Kidney glomerular epithelial cell (primary cell): Measurements from ENCODE around the gene CALML3.

Experiments used
- DNase-seq: peaks from one replicate; lab custom pipeline; 2025; lab: John Stamatoyannopoulos, UW

The CALML3 gene

DNA sequence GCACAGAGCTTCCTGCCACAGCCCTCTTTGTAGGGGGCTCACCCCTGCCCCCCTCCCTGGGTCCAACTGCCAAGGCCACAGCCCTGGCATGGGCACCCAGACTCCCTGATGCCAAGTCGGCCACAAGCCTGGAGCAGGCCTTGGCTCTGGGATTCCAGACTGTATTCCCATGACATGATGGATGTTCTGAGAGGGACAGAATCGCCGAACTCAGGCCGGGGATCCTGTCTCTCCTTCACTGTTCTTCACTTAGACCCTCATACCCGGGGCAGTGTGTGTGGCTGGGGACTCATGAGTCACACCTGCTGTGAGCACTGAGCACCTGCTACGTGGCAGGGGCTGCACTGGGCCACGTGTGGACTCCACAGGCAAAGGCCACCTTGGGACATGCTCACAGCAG, 33.3 kb upstream of the CALML3 start:
- no peak for DNase-seq

DNA sequence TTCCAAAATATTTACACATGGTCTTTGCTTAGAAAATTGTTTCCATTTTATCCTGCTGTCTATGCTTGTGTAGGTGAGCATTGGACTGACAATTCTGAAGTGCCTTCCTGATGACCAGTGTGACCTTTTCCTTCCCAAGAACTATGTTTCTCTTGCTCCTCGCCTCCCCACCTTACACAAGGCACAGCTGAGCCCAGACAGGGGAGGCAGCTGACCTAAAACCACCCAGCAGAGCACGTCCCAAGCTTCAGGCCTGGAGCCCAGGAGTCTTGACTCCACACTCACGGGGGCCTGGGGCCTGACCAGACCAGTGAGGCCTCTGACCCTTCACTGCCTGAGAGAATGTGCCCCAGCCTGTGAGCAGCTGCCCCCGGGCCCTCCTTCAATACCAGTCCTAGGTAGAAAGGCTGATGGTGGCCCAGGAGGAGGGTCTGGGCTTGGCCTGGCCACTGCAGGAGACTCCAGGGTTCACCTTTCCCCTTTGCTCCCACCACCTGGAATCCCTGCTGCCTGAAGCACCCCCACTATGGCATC, 32.4 kb upstream of the CALML3 start:
- DNase-seq = no peak

DNA sequence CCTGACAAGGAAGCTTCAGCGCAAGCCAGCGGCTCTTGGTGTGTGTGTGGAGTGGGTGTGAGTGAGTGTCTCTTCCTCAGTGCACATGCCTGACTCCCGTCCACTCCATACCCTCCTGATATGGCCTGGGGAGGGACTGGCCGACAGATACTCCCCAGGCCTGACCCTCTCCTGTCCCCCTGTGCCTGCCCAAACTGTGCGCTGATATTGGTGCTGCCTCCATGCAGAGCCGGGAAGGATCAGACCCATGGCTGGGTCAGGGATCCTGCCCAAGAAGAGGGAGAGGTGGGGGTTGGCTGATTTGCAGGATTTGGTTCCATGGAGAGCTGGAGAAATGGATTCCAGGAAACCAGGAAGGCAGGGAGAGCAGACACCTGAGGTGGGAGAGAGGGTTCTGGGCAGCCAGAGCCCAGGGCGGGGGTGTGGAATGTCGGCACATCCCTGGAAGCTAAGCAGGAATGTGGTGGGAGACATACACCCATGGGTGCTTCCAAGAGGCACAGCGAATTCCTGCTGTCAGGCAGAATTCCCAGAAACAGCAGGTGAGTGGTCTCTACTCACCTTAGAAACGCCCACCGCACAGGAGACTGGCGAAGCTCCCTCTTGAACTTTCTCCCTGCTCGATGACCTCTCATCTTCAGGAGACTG, 31.7 kb upstream of the CALML3 start:
- no peak for DNase-seq

DNA sequence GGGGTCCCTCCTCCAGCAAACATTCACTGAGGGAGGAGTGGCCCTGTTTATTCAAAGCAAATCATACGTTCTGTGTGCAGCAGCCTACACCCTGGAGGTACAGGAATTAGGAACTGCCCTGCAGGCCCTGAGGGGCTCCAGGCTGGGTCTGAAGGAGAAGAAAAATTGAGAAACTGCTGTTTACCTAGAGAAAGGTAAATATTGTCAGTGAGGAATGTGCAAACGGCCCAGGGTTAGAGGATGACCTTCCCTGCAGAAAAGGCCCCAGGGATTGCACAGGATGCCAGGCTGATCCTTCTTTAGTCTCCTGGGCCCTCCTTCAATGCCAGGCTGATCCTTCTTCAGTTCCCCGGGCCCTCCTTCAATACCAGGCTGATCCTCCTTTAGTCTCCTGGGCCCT, 31.1 kb upstream of the CALML3 start:
- DNase-seq = no peak

DNA sequence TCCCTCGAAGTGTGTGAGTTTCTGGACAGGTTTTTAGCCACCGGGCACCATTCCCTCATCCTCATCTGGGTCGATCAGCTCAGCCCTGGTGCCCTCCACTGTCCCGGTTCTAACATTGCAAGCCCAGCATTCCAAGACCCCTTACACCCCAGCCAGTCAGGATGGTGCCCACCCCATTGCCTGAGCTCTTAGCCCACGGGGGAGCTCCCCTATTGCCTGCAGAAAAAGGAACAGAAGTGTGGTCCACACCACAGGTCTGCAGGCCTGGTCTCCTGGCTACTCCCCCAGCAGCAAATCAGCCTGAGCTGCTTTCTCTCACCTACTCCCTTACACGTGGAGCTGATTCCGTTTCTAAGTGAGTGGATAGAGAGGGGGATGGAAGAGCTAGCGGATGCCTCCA, 30.1 kb upstream of the CALML3 start:
- DNase-seq = no peak

DNA sequence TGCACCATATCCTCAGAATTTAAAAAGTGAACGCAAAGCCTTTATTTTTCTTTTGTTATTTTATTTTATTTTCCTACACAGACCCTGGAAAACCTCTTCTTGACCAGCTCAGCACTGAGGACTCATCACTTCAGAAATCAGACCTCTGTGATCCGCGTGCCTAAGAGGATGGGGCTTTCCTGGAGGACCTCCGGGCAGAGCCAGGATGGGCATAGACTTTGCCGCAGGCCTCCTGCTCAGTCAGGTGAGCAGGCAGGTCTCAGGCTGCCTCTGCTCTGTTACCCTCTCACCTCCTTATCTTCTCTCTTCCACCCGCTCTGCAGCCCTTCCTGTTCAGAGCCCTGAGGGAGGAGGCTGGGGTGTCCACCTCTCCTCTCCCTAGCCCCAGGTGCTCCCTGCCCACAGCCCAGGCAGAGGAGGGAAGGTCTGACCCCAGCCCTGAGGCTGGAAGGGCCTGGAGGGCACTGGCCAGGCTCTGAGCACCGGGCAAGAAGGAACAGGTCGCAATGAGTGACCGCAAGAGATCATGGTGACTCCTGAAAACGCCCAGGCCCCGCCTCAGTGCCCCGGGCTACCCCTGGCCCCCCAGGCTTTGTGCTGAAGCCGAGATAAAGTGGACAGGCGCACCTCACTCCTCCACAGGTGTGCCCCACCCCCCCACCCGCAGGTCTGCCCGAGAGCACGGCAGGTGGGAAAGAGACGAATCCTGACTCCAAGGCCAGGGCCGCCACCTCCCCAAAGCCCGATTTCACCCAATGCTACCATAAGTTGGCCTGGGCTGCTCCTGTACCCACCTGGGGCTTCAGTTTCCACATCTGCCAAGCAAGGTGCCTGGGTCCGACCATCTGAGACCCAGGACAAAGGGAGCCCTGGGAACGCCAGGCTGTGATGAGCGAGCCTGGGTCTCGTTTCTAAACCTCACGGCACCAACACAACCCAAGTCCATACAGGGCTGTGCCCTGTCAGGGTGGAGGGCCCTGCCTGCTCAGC, 28.2 kb upstream of the CALML3 start:
- DNase-seq = no peak

DNA sequence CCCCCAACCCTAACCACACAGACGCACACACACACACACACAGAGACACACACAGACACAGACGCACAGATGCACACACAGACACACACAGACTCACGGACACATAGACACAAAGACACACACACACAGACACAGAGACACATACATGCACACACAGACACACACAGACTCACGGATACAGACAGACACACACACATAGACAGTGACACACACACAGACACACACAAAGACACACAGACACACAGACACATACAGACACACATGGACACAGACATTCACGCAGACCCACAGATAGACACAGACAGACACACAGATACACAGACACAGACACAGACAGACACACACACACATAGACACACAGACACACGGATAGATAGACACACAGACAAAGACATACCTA, 27.5 kb upstream of the CALML3 start:
- DNase-seq = no peak

DNA sequence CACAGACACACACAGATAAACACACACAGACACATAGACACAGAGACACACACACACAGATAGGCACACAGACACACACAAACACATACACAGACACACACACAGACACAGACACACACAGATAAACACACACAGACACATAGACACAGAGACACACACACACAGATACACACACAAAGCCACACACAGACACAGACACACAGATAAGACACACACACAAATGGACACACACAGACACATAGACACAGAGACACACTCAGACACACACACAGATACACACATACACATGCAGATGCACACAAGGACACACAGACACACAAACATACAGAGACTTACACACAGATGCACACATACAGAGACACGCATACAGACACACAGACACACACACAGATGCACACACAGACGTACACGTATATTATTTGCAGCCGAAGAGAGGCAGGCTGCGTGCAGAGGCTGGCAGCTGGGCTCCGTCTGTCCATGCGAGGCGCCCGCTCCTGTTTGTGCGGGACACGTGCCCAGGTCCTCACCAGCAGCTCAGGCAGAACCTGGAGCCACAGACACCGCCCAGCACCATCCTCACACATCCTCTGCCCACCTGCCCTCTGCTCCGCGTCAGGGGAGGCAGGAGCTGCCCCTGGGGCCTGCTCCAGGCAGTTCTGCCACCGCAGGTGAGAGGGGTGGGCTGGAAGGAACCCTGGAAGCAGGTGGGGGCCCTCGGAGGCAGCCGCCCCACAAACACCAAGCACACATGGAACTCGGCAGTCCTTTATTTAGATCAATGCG, 26.6 kb upstream of the CALML3 start:
- DNase-seq = no peak

DNA sequence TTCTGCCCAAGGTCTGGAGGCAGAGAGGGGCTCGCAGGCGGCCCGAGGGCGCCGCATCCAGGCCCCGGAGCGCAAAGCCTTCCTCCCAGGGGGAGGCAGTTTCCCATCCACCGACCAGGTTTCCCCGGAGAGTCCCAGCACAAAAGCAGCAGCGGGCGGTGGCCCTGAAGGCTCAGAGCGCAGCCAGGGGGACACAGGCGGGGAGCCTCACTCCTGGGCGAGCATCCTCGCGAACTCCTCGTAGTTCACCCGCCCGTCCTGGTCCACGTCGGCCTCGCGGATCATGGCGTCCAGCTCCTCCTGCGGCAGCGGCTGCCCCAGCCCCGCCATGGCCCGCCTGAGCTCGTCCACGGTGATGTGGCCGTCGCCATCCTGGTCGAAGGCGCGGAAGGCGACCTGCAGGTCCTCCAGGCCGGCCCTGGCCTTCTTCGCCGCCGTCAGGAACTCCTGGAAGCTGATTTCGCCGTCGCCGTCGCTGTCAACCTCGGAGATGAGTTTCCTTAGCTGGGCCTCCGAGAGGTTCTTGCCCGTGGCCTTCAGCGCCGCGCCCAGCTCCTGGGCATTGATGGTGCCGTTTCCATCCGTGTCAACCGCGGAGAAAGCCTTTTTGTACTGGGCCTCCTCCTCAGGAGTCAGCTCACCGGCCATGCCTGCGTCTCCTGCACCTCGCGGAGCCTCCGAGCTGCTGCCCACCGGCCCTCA, 25.8 kb upstream of the CALML3 start:
- no peak for DNase-seq

DNA sequence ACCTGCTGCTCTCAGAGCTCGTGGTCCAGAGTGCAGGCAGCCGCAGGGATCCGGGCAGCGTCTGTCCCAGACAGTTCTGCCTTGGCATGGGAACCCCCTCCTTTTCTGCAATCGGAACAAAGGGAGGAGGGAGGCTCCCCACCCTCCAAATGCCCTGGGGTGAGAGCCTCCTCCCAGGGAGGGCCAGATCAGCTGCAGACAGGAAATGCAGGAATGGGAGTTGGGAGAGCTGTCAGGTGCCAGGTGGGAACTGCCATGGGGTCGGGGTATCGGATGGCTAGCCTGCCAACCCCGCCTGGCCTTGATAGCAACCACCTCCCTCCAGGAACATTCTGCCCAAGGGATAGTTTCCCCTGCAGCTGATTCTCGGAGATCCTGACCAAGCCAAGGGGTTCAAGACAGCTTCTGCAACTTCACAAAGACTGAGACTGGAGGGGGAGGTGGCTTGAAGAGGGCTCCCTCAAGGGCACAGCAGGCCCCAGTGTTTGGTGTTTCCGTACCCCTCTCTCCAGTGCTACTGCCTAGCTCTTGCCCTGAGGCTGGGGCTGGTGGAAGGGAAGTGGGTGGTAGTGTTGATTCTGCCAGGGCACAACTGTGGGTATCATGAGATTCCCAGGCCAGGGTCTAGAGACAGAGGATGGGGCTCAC, 25.1 kb upstream of the CALML3 start, which contains the start of gene CALML5:
TSS of gene CALML5 (minus strand) at position 78 of the 648 bp plus-strand sequence. CDS start 132 bp downstream, outside the sequence.
- no peak for DNase-seq

DNA sequence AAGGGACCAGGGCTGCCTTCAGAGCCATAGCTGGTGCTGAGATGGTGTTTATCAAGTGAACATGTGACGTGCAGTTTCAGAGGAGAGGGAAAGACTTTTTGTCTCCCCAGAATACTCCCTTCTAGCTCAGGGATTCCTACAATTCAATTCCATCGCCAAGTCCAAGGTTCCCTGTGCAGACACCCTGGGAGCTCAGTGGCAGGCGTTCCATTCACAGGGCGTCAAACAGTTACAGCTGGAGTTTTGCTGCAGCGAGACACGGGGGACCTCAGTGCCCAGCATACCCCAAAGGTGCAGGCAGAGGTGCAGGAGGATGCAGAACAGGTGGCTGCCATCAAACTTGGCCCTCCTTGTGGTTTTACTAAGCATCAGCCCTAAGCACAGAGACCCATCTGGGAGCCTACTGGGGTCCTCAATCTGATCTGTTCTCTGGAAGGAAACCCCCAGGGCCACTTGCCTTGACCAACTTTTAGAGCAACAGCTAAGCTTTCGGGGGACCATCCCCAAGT, 24.5 kb upstream of the CALML3 start:
- no peak for DNase-seq

DNA sequence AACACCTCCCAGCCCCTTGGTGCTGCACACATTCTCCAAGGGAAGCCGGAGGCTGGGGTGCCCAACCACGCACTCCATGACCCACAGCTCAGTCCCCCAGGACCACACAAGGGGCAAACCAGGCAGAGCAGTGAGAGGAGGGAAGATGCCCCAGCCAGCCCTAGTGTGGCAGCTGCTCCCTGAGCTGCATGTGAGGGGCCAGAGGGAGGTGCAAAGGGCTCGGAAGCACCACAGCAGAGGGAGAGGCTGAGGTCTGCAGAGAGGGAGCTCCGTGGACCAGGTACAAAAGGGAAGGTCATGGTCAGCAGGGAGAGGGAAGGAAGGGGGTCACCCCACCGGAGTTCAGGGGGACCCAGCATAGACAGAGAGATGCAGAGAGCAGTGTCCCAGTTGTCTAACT, 23.9 kb upstream of the CALML3 start:
- no peak for DNase-seq

DNA sequence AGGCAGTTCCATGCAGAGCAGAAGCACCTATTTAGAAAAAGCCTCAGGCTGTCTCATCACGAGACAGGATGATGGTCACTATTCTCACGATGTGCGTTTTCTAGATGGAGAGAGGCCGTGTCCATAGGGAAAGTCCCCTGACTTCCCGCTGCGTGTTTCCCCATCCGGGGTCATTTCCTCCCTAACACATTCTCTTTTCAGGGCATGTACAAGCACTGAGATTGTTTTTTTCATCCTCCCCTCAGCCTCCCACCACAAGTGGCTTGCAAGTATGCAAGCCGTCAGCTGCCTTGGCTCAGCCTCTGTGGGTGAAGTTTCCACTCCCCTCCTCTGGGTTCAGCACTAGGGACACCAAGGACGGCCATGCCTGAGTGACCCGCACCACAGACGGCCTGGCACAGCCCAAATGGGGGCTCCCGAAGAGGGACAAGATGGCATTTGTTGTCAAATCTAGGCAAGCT, 22.7 kb upstream of the CALML3 start:
- DNase-seq = no peak

DNA sequence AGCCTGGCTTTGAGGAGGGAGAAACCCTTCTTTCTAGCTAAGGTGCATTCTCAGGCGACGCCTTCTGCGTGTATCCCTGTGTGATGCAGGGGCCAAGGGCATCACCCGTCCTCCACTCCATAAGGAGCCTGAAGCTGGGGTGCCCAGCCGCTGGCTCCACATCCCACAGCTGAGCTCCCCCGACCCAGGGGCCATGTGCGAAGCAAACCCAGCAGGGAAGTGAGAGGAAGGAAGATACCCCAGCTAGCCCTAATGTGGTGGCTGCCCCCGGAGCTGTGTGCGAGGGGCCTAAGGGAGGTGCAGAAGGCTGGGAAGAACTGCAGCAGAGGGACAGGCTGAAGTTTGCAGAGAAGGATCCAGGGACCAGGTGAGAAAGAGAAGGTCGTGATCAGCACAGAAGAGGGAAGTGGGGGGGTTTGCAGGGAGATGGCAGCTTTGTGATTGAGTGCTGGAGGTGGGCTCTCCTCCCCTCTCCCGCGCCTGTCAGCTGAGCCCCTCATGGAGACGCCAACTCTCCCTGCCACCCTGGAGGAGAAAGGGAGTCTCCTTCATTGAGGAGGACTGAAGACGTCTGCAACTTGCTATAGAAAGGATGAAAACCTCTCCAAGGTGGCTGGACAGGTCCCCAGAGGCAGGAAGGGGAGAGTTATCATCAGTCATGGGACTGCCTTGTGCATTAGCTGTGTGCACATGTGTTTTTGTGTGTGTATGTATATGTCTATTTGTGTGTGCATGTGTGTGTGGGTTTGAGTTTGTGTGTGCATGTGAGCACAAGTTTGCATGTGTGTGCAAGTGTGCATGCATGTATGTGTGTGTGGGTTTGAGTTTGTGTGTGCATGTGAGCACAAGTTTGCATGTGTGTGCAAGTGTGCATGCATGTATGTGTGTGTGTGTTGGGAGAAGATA, 21.9 kb upstream of the CALML3 start:
- no peak for DNase-seq

DNA sequence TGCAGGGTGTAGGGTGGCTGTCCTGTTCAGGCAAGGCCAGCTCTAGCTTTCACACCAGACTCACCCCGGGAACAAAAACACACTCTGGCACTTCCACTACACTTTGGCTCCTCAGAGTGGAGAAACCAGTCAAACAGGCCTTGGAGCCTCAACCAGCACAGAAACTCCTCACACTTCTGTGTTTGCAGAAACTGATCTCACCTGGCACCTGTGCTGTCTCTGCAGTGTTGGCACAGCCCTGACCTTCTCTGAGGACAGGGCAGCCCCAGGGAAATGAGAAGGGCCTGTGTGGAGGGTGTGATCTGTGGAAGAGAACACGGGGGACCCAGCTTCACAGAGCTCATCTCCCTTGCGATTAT, 21.3 kb upstream of the CALML3 start:
- no peak for DNase-seq

DNA sequence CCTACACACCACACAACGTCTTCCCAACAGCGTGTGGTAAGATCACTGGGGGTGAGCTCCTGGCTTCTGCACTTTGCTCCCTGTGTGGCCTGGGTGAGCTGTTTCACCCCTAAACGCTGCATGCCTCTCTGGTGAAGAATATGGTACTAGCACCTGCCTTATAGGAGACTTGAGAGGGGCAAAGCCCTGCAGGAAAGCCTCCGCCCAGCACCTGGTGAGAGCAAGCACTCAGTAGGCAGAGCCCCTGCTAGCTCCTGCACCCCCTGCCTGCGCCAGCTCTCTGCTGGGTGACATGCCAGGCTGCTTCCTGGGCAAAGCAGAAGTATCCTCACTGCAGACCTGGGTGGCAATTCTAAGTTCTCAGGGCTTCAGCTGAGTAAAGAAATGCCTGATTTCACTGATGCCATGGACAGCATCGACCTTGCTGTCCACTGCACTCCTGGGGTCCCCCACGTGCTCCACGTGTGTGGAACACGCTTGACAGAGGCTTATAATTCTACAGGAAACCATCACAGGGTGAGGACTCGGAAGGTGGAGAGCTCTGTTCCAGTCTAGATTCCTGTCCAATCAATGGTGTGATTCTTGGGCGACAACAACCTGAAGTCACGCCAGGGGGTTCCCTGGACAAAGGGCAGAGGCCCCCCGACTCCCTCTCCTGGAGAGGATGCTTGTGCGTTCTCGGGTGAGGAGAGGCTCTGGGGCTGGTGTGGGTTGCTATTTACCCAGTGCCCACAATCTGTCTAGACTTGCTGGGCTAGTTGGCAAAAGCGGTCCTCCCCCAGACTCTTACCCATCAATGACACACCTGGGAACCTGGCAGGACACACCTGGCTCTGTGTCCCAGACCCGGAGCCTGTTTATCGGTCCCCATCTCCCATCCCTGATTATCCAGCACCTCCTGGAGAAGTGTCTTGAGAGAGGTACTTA, 20.4 kb upstream of the CALML3 start:
- DNase-seq = no peak

DNA sequence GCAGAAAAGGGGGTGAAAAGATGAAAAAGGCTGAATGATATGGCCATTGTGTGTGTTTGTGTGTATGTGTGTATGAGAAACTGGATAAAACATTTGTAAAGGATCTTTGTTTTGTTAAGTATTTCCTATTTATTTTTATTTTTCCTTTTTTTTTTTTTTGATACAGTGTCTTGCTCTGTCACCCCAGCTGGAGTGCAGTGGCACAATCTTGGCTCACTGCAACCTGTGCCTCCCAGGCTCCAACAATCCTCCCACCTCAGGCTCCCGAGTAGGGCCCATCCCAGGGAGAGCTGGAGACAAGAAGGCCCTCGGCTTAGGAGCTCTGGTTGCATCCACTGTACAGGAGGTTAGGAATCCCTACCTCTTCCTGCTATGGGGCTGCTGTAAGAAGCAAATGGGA, 18.5 kb upstream of the CALML3 start:
- no peak for DNase-seq

DNA sequence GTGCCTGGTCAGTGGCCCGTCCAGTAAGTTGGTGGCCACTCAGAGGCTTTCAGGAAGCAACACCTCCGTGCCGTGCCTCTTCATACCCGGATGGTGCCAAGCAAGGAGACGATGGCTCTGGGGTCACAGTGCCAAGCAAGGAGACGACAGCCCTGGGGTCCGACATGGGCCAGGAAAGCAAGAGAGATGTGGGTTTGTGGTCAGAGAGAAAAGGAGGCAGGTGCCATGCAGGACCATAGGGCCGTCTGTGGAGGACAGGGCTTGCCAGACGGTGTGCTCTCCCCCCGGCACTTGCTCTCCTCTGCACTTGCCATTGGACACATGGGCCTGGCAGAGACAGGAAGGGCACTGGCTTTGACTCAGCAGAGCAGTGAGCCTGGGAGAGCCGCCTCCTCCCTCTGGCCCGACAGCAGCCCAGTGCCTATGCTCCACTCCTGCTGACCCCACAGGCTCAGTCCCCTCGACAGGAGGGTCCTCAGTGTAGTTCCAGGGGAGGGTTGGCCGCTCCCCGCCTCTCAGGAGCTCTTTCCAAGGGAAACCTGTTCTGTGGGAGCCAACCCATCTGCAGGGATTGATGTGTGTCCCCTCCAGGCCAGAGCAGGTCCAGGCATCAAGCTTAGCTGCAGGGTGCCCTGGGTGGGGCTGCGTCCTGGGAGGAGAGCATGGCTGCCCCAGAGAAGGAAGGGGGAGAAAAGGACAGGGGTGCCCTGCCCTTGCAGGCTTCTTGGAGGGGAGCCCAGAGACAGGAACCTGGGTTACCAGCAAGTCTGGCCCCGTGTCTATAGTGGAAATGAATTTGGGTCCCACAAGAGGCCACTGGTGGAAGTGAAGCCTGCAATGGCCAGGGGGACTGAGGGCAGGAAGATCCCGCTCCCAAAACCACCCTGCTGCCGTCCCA, 17.8 kb upstream of the CALML3 start:
- no peak for DNase-seq
